Activated effector memory CD4-positive, alpha-beta T cell treated with Interleukin-2 at 50 U/mL for 16 hours (primary cell): Measurements from ENCODE around the gene GRIA4.
A peak's percentile ranks its signal among the peaks of the same experiment; 100 is the strongest.

Experiments
- DNase-seq: peaks from one replicate; pipeline ENCODE4 v3.0.0-alpha.2; 2020

Gene GRIA4

DNA sequence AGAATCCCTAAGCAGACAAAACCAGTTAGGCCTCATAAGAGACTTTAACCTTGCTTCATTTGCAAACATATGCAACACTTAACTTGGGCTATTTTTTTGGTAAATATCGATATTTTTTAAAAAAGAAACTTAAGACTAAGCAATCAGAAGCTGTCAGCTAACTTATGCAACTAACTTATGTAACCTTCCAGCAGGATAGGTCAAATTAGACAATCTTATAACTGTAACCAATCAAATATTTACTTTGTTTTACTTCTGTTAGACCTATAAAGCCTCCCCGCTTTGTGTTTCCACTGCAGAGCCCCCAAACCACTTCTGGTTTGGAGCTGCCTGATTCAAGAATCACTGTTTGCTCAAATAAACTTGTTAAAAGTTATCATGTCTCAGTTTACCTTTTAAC, 404.2 kb downstream of the GRIA4 start:
- DNase-seq = no peak

- DNase-seq = no peak
Measured at GRCh38 chr11:106014620-106015019, 404.7 kb downstream of the GRIA4 start.

- DNase-seq = no peak
Measured at GRCh38 chr11:106015066-106015465, 405.2 kb downstream of the GRIA4 start.

DNA sequence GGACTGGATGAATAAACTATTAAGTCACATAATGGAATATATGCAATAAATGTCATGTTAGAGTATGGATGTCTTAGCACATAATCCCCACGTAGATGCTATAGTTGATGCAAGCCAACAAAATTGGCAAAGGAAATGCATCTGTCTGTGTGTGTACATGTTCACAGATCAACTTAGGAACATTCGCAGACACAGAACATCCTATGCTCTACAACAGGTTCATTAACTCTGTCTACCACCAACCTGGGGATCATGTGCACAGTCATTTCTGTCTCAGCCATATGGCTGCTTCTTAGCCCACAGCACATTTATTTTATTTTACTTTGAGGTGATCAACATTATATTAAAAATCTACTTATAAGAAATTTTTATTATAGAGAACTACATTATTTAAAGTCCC, 407.2 kb downstream of the GRIA4 start:
- DNase-seq = no peak

GRCh38 chr11:106021181-106021966, 411.5 kb downstream of the GRIA4 start:
- DNase-seq = no peak

- DNase-seq = peak; percentile 97
Measured at GRCh38 chr11:106021967-106022794, 412.3 kb downstream of the GRIA4 start, which contains the start of gene MSANTD4. Gene MSANTD4, minus strand, starts transcription at chr11:106022240. Its CDS starts 11,323 bp downstream, at chr11:106010917.

DNA sequence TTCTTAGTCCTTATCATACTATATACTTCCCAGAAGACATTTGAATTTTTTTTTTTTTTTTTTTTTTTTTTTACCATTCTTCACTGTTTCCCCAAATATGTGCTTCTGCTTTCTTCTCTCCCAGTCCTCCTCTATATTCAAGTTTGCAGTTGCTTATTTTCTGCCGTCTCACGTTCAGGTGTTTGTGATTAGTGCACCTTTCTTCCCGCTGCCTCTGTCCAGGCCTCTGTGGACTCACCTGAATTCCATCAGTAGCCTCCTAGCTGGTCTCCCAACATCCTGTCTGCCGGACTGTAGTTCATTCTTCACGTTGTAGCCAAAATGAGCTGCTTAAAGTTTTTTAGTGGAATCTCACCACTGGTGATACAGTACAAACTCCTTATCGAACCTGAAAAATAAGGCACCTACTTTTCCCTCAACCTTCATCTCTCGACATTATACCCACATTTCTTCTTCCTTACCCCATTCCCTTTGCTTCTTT, 413.0 kb downstream of the GRIA4 start:
- no peak for DNase-seq

DNA sequence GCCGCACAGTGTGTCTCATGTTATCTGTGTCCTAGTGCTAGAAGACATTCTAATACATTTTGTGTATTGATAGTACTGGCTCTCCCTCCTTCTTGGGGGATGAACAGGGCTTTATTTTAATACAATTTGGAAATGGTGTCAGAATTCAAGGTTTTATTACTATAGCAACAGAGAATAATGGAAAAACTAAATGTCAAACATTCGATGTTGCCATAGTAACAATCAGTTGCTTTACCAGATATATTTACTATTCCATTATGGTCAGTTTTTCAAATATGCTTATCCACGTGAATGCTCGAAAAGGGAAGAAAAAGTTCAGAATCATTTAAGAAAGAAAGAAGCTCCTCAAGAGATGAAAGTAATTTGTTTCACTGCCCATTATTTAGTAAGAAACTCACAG, 420.7 kb downstream of the GRIA4 start:
- no peak for DNase-seq

GRCh38 chr11:106031202-106031810, 421.4 kb downstream of the GRIA4 start:
- no peak for DNase-seq
